Erythroblast (primary cell): ENCODE measurements around the gene IL1R1.

Experiments
- GATA1 ChIP-seq: IDR thresholded peaks from 2 replicates; pipeline ENCODE4 v1.6.1; 2011; ENCODE audit warnings: low read depth, mild to moderate bottlenecking, control low read depth, low read length, moderate library complexity
- POLR2A ChIP-seq: IDR thresholded peaks from 2 replicates; pipeline ENCODE4 v1.6.1; 2011; ENCODE audit warnings: mild to moderate bottlenecking, low read length

DNA sequence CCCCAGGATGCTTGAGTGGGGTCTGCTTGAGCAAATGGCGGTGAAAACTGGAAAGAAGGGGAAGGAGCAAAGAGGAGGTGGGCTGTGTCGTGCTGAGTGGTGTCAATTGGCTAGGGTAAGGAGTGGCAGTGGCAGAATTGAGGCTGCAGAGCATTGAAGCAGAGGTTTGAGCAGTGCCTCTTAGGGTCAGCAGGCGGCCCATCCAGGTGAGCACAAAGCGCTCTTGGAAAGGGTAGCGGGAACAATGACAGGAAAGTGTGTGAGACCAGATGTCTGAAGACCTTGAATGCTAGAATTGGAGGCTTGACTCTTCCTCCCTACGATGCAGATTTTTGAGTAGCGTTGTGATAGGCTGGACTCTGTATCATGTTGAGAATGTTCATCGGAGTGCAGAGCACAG is 39.3 kb upstream of the IL1R1 start:
- TF ChIP-seq POLR2A (no peak), GATA1 (no peak)
